HG02571 (cell line): ENCODE measurements around the gene RELL2.

ENCODE experiments used
- ATAC-seq: cut with Tn5 transposase; IDR thresholded peaks from one replicate; pipeline ENCODE4 v1.9.1; 2021; ENCODE audit warnings: mild to moderate bottlenecking, moderate library complexity; ENCODE audit not compliant: unreplicated experiment

The RELL2 gene

DNA sequence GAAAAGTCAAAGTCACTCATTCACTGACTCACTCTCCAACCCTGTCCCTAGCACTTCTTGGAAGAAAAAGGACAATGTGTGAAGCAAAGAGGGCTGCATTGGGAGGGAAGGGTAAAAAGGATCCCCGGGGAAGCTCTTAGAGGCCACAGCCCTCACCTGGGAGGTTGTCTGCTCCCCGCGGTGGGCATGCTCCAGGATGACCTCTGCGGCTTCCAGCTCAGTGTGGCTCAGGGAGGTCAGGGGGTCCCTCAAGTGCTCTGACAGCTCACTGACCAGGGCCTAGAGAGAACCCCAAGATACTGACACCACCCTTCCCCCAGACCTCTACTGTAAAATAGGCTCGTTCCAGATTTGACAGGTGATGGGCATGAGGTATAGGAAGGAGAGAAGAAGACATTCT, 10.4 kb downstream of the RELL2 start:
- ATAC-seq, result no peak

DNA sequence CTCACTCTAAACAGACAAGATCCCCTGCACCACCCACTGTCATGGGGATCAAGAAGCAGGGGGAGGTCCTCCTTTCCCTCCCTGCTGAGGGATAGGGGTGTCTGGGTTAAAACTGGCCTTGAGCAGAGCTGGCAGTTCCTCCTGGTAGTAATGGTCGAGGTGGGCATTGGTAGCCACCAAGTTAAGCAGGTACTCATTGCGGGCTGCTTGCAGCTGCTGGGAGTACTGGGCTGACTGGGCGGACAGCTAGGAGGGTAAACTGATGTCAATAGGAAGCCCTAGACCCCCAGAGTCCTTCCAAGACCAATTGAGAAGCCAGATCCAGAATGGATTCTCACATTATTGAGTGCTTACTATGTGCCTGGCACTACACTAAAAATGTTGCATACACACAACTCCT, 11.1 kb downstream of the RELL2 start:
- ATAC-seq, result no peak

DNA sequence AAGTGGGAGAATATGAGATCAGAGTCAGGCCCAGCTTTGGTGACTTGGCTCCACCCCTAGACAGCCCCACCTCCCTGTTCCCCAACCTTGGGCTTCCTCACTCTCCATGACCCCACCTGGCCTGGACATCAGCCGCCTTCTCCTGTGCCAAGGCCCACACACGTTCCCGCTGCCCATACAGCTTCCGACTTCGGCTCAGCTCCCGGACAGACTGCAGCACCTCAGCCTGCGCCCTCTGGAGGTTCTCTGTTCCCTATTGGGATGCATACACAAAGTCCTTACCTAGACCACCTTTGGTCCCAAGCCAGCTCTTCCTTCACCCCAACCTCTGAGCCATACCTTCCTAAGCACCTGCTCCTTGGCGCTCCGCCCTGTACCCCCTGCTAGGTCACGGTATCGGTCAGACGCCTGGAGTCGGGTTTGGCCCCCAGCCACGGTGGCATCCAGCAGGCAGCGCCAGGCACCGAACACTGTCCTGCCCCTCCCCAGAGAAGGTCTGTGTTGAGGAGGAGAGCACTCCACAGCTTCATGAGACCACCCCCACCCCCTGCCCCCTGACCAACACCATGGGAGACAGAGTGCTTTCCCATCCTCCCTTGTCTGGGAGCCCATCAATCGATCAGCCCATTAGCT, 12.4 kb downstream of the RELL2 start:
- ATAC-seq, result no peak

- ATAC-seq, result no peak
Measured at GRCh38 chr5:141649972-141650371, 13.2 kb downstream of the RELL2 start.

- peak; percentile 94 for ATAC-seq
Measured at GRCh38 chr5:141650851-141651727, 14.3 kb downstream of the RELL2 start, which contains the start of gene FCHSD1. TSS of gene FCHSD1 (minus strand) at chr5:141651418. CDS start at chr5:141651368, 50 bp downstream.

- ATAC-seq, result no peak
Measured at GRCh38 chr5:141651728-141652105, 14.9 kb downstream of the RELL2 start.

DNA sequence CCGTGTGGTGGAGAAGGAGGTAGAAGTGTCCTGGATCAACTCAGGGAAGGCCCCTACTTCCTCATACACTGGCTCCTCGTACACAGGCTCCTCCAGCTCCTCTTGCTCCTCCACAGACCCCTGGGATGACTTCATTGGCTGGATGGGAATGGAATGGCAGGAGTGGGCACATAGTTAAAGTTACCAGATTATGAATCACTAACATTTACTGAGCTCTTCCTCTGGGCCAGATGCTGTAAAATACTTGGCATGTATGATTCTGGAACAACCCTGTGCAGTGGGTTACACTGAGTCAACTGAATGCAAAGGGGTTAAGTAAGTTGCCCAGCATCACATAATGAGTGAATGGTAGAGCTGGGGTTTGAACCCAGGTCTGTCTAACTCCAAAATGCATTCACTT, 17.5 kb downstream of the RELL2 start:
- no peak for ATAC-seq

DNA sequence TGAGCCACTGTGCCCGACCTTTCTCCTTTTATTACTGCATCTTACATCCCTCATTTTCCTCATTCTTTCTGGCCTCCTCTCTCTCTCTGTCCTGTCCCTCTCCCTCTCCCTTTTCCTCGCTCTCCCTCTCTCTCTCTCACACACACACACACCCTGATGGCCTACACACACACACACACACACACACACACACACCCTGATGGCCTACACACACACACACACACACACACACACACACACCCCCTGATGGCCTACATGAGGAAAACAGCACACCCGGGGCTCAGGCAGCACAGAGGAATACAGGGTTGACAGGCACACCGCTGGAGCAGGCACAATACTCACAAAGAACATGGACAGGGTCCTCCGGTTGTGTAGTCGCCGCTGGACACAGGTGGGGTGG, 18.2 kb downstream of the RELL2 start:
- ATAC-seq, result no peak

DNA sequence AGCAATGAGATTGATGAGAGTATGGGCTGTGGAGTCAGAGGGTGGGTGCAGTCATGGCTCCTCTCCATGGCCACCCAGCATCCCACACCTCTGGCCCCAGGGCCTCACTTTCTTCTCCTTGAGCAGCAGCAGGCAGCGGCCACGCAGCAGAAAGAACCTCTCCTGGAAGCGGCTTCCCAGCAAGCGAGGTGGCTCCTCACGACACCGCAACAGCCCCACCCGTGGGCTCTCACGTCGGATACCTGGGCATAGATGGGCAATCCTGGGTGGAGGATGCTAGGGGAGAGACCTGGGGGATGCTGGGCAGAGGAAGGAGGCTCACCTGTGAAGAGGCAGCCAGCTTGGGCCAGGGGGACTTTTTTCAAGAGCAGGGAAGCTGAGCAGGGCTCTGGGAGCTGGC, 19.6 kb downstream of the RELL2 start:
- no peak for ATAC-seq

GRCh38 chr5:141657404-141657803, 20.6 kb downstream of the RELL2 start:
- no peak for ATAC-seq

DNA sequence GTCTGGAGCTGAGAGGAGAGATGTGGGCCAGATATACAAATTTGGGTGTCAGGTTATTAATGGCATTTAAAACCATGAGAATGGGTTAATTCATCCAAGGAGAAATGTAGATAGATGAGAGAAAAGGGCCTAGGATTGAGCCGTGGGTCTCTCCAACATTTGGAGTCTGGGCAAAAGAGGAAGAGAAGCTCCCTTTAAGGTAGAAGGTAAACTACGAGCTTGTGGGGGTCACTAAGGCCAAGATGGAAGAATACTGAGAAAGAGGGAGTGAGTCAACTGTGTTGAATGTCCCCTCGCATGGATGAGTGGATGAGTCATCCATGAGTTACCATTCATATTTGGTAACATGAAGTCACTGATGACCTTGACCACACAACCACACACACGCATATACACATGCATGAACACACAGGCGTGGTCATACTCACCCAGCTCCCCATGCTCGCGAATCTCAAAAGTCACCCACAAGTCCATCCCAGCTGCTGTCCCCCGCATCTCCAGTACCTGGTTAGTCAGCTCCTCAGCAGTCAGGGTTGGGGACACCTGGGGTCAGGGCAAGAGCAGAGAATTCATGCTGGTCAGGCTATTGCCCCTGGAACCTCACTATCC, 21.2 kb downstream of the RELL2 start:
- peak; percentile 71 for ATAC-seq

- ATAC-seq, result no peak
Measured at GRCh38 chr5:141662028-141662427, 25.2 kb downstream of the RELL2 start.

DNA sequence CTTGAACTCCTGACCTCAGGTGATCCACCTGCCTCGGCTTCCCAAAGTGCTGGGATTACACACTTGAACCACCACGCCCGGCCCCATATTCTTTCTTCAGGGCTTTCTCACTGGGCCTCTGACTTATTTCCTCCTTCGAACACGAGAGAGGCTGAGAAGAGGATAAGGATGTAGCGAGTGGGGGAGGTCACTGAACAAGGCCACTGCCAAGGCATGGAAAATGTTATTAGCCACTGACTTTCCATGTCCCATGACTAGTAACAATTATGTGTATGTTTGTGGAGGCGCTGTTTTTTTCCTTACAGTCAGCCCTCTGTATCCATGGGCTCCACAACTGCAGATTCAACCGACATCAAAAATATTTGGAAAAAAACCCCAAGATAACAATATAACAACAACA, 26.7 kb downstream of the RELL2 start:
- no peak for ATAC-seq

DNA sequence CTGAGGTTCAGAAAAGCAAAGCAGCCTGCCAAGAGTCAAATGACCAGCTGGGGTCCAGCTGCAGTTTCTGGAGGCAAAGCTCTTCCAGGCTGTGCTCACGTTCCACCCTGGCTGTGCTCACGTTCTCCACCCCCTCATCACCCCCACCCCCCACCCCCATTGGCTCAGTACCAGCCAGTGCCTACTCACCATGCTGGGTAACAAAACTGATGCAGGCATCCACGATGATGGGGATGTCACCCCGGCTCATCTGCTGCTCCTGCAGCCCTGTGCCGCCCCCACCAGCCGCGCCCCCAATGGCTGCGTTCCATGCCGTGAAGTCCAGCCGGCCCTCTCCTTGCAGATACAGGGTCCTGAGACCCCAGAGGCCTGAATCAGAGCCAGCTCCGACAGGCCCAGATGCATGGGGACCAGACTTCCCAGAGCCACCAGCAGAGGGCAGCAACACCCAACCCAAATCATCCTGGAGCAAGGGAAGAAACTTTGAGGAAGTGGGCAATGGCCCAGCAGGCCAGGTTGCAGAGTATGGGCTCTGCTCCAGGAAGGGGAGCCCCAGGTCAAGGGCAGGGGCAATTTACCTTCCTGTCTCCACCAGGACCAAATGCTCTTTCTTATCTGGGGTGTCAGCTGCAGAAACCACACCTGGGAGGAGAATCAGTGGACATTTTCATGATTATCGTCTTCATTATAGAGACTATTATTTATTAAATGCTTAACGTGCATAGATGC, 28.1 kb downstream of the RELL2 start:
- peak; percentile 95 for ATAC-seq

DNA sequence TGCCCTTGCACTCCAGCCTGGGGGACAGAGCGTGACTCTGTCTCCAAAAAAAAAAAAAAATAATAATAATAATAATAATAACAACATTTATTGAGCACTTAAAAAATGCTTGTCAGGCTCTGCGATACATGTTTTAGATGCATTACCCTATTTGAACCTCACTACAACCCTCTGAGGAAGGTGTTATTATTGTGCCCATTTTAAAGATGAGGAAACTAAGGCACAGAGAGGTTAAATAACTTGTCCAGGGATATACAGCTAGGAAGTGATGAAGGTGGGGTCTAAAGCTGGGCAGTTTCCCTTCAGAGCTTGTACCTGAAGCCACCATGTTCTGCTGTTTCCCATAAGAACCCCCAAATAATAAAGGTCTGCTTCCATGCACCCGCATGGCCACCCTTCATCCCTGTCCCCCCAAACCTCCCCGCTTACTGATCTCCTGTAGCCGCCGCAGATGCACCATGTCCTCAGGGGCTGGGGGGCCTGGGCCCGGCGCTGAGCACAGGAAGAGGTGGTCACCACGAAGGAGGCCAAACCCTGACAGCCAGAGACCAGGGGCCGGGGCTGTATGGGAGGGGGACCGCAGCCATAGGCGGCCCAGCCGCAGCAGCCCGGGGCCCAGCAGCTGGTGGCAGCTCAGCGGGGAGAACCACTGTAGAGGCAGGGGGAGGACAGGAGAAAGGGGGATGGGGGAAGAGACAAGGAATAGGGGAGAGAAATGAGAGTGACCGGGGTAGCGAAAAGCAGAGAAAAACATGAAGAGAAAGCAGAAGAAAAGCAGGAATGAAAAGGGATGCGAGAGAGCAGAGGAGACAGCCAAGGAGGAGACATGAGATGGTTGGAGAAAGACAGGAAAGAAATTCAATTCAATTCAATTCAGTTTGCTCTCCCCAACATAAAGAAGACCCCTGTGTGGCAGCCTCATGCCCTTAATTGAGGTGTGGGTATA, 29.5 kb downstream of the RELL2 start:
- no peak for ATAC-seq

GRCh38 chr5:141668601-141669265, 31.9 kb downstream of the RELL2 start:
- ATAC-seq, result no peak

DNA sequence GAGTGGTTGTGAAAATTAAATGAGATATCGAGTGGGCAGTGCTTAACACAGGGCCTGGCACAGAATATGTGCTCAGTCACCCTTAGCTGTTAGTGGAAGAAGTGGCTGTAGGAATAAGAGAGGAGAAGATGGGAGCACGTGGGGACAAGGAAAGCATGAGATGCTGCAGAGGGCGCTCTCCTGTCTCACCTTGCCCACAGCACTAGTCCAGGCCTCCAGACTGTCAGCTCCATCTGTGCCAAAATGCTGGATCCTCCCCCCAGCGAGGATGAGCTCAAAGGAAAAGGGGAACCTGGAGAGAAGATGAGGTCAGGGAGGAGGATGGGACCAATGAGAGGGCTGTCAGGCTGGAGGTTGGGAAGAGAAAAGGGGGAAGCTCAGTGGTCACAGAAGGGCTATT, 32.7 kb downstream of the RELL2 start:
- ATAC-seq, result no peak

DNA sequence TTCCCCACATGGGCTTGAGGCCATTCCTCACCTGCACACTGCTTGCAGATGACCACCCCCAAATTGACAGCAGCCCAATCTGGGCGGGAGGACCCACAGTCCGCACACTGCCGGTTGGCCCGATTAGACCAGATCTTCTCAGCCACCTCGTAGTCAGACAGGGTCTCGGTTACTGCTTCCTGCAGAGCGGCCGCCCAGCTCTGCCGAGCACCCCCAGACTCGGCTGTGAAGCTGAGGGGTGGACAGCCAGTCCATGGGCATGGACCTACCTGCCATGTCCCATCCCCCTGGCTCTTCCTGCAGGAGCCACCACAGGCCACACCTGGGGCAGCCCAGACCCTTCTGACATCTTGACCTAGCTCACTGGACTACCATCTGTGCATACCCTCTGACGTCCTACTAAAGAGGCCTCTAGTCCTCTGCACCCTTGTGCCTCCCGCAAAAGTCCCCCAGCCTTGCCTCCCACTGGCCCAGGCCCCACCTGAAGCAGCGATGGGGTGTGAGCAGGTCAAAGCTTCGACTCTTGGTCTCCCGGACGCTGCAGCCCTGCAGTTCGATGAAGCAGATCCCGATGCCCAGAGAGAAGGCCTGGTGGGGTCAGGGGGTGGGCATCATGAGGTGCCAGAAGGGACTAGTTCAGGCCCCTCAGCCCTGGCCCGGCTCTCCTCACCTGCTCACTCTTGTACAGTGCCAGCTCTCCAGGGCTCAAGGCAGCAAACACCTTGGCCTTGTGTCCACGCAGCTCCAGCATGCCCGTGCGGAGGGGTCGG, 35.5 kb downstream of the RELL2 start:
- ATAC-seq, result no peak
